Measurements from ENCODE around the gene NOC2L. TPM values are rescaled to one million over a fixed set of nuclear protein-coding genes. Genes with fewer than 3 reads are reported as not detected.
A peak's percentile ranks its signal among the peaks of the same experiment; 100 is the strongest.

NOC2L gene
- total RNA-seq, 1 donor from 2014 or later, result 69.8 TPM

DNA sequence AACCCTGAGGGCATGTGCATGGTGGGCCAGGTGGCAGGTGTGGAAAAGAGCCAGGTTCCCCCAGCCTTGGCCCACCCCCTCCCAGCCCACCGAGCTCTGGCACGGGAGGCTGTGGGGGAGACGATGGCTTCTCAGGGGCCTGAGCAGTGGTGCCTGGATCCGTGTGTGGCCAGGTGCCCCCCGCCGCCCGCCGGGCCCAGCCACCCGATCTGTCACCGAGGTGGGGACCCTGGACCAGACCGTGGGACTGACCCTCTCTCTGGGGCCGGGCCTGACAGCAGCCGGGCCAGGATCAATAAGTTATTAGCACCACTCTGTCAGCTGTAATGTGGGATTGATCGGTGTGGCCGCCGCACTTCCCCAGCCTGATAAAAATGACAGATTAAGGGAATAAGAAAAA is 21.5 kb downstream of the NOC2L start:
- no peaks in the 10 kb centered on the region for H3K27me3 Mint-ChIP-seq (ENCODE audit: low read depth)
- TF ChIP-seq CTCF (IDR thresholded peaks at IDR 0.05; ENCODE audit: unreplicated experiment), result no peak

GRCh38 chr1:936348-937264 is 22.4 kb downstream of the NOC2L start:
- no peaks in the 10 kb centered on the region for H3K9me3 Mint-ChIP-seq
- peaks cover 64% of the 10 kb centered on the region for H3K4me1 Mint-ChIP-seq
- peaks cover under 1% of the 10 kb centered on the region for H3K36me3 Mint-ChIP-seq
- H3K27ac Mint-ChIP-seq, result no peak overlapping the region
- no peaks in the 10 kb centered on the region for H3K27me3 Mint-ChIP-seq (ENCODE audit: low read depth)
- no peak overlapping the region for H3K4me3 Mint-ChIP-seq
- no peak for DNase-seq (ENCODE audit: low spot score in 2 of 2, unreplicated experiment in 2 of 2)
- TF ChIP-seq CTCF (IDR thresholded peaks at IDR 0.05; ENCODE audit: unreplicated experiment), result no peak

More for the DNA sequence above, 21.5 kb downstream of the NOC2L start:
- Mint-ChIP-seq H3K27ac (peak overlapping the region; percentile 39), H3K4me3 (no peak overlapping the region), H3K36me3 (no peaks in the 10 kb centered on the region), H3K9me3 (no peaks in the 10 kb centered on the region), H3K4me1 (peaks cover 55% of the 10 kb centered on the region)
- DNase-seq (ENCODE audit: low spot score in 2 of 2, unreplicated experiment in 2 of 2), result no peak

DNA sequence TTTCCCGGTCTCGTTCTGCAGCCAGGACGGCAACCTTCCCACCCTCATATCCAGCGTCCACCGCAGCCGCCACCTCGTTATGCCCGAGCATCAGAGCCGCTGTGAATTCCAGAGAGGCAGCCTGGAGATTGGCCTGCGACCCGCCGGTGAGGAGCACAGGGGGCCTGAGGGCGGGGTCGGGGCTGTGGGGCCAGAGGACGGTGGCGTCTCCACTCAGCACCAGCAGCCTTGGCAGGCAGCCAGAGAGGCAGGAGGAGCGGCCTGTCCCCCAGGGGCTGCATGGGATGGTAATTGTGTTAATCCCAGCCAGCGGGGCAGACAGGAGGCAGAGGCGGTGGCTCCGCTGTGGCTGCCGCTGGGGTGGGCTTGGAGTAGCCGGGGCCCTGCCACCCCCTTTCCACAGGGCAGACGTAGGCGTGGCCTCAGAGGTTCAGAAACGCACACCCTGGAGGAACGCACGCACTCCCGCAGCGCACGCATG is 23.3 kb downstream of the NOC2L start:
- Mint-ChIP-seq H3K27ac (peak overlapping the region; percentile 94), H3K4me3 (peak overlapping the region; percentile 45), H3K4me1 (peaks cover 65% of the 10 kb centered on the region), H3K27me3 (ENCODE audit: low read depth) (no peaks in the 10 kb centered on the region), H3K9me3 (no peaks in the 10 kb centered on the region), H3K36me3 (peaks cover 4% of the 10 kb centered on the region)
- peak in 1 of 2 experiments; percentile 79 for DNase-seq (ENCODE audit: low spot score in 2 of 2, unreplicated experiment in 2 of 2)
- no peak for TF ChIP-seq CTCF (IDR thresholded peaks at IDR 0.05; ENCODE audit: unreplicated experiment)

DNA sequence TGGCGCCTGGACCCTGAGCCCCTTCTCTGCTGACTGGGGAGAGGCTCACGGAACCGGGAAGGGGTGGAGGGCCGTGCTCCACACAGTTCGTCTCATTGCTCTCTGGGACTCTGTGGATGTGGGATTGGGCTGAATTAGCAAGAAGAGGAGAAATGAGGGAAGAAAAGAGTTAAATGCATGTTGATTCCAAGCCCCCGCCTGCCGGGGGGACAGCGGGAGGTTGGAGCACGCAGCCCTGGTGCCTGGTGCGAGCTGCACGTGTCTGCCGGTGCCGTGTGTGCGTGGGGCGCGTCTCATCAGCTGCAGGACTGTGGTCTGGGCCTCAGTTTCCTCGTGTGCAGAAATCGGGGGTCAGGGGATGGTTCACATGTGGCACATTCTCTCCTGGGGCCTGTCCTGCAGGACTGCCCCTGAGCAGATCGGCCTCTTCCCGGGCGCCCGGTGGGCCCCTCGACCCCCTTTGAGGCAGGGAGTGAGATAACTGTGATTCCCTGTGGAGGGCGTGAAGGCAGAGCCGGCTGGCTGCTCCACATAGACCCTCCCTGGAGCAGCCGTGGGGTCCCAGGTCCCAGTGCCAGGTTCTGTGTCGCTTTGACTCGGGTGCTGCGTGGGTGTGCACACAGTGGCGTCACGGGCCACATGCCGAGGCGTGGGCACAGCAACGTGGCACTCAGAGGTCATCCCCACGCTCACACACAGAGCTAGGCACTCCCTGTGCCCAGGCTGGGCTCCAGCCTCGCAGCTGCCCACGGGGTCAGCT is 23.9 kb downstream of the NOC2L start:
- peak overlapping the region; percentile 94 for H3K27ac Mint-ChIP-seq
- peaks cover 63% of the 10 kb centered on the region for H3K4me1 Mint-ChIP-seq
- no peak for DNase-seq (ENCODE audit: low spot score in 2 of 2, unreplicated experiment in 2 of 2)
- no peaks in the 10 kb centered on the region for H3K27me3 Mint-ChIP-seq (ENCODE audit: low read depth)
- no peak for TF ChIP-seq CTCF (IDR thresholded peaks at IDR 0.05; ENCODE audit: unreplicated experiment)
- peaks cover 4% of the 10 kb centered on the region for H3K36me3 Mint-ChIP-seq
- no peaks in the 10 kb centered on the region for H3K9me3 Mint-ChIP-seq
- peak overlapping the region; percentile 45 for H3K4me3 Mint-ChIP-seq

DNA sequence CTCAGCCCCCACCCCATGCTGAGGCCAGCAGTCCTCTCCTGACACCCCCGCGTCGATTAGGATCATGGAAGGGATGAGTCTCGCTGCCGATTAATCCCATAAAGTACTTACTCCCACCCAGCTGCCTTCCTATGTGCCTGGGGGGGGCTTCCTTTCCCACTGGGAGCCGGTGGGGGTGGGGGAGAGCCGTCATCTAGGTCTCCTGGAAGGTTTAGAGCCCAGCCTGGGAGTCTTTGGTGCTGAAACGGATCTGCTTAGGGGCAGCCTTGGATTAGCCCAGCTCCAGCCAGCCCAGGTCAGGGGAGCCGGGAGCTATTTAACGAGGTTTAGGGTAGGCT is 25.5 kb downstream of the NOC2L start:
- no peaks in the 10 kb centered on the region for H3K27me3 Mint-ChIP-seq (ENCODE audit: low read depth)
- H3K9me3 Mint-ChIP-seq, result no peaks in the 10 kb centered on the region
- H3K4me3 Mint-ChIP-seq, result peak overlapping the region; percentile 30
- no peak for TF ChIP-seq CTCF (IDR thresholded peaks at IDR 0.05; ENCODE audit: unreplicated experiment)
- no peak for DNase-seq (ENCODE audit: low spot score in 2 of 2, unreplicated experiment in 2 of 2)
- H3K4me1 Mint-ChIP-seq, result peaks cover 62% of the 10 kb centered on the region
- peaks cover 4% of the 10 kb centered on the region for H3K36me3 Mint-ChIP-seq
- no peak overlapping the region for H3K27ac Mint-ChIP-seq

Measured in mesothelial cell of epicardium (in vitro differentiated cells).